ENCODE data around the gene ATXN2.
A peak's percentile ranks its signal among the peaks of the same experiment; 100 is the strongest.
"Not testable (repeated sequence)": the region's sequence is repeated elsewhere in the genome, so short reads cannot be mapped to it uniquely, and the experiment has no call there.

ATXN2 gene

DNA sequence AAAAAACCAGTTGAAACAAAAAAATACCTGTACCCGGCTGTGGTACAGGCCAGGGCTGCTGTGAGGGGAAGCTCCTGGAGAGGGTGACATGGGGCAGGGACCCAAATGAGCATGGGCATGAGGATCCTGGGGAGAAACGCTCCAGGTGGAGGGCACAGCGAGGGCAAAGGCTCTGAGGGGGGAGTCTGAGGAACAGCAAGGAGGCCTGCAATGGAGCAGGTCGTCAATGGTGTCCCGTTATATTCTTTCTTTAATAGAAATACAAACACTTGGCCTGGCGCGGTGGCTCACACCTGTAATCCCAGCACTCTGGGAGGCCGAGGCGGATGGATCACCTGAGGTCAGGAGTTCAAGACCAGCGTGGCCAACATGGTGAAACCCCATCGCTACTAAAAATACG, 1.9 kb upstream of the ATXN2 start:
- DNase-seq (ENCODE audit: low read depth in 2 of 2): not testable (repeated sequence)

- no peak for DNase-seq (ENCODE audit: low read depth in 2 of 2)
Observed at GRCh38 chr12:111600205-111600642, 1.1 kb upstream of the ATXN2 start.

- peak; percentile 75 to 78 for DNase-seq (ENCODE audit: low read depth in 2 of 2)
Observed at GRCh38 chr12:111599453-111600204, 514 bp upstream of the ATXN2 start.

DNA sequence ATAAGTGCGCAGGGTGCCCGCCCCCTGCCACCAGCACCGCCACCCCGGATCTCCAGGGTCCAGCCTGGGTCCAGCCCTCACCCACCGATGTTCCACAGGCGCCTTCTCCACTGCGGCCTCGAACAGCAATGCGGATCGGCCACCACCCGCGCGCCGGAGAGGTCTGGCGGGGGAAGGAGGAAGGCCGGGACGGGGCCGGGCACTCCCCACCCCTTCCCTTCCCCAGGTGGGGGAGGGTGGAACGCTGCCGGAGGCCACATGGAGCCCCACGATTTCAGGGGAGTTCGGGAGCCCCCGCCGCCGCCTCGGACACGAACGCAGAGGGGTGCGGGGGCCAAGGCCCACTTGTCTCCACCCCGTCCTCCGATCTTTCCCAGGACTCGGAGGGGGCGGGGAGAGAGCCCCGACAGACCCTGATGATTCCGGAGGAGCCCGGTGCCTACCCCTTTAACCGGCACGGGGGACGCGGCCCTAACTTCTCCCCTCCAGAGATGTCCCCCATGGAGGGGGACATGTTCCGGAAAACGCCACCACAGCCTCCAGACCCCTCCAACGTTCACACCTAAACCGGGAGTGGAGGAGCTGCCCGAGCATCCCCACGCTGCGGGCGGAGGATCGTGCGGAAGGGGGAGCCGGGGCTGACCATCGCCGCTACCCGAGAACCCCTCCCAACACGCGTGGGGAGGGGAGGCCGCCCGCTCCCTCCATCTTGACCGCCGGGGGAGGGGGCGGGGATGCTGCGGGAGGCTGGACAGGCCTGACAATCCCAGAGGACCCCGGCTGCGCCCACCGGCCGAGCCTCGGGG, 1.1 kb downstream of the ATXN2 start:
- no peak for DNase-seq (ENCODE audit: low read depth in 2 of 2)

DNA sequence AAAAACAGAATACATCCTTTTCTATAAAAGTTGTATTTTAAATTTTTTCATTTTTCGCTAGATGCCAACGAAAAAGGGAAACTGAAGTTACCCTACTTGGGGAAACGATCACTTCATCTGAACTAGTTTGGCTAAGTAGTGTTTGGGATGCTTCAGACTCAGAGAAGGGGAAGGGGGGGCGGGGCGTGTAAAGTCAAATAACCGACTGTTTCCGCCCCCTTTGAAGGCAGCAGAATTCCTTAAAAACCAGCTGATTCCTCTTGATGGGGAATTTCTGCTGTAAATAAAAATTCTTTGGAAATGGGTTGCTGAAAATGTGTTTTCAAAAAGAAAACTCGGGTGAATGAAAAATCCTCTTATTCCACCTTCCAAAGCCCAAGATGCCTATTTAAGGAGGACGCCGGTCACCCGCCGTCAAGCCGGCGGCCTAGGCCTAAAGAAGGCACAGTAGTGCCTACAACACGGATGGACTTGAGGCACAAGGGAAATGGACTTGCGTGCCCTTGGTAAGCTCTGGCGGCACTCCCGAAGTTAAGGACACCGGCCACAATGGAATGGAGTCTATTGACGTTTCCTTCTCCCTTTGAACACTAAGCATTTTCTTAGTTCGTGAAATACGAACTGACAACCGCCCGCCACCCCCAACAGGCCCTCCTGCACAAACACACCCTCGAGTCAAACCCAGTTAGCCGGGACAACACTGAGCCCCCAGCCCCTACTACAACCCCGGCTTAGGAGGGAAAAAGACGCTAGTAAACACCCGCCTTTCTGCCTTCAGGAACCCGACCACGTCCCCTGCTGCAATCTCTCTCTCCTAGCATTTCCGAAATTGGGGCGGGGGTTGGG, 1.9 kb downstream of the ATXN2 start:
- DNase-seq (ENCODE audit: low read depth in 2 of 2): no peak

- DNase-seq (ENCODE audit: low read depth in 2 of 2): not testable (repeated sequence)
Observed at GRCh38 chr12:111595341-111595835, 3.7 kb downstream of the ATXN2 start.

GRCh38 chr12:111591399-111592010, 7.6 kb downstream of the ATXN2 start:
- DNase-seq (ENCODE audit: low read depth in 2 of 2): not testable (repeated sequence)

DNA sequence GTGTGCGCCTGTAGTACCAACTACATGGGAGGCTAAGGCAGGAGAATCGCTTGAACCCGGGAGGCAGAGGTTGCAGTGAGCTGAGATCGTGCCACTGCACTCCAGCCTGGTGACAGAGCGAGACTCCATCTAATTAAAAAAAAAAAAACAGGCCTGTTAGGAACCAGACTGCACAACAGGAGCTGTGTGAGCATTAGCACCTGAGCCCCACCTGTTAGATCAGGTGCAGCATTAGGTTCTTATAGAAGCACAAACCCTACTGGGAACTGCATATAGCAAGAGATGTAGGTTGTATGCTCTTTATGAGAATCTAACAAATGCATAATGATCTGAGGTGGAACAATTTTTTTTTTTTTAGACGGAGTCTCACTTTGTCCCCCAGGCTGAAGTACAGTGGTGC, 8.6 kb downstream of the ATXN2 start:
- DNase-seq (ENCODE audit: low read depth in 2 of 2): no peak

DNA sequence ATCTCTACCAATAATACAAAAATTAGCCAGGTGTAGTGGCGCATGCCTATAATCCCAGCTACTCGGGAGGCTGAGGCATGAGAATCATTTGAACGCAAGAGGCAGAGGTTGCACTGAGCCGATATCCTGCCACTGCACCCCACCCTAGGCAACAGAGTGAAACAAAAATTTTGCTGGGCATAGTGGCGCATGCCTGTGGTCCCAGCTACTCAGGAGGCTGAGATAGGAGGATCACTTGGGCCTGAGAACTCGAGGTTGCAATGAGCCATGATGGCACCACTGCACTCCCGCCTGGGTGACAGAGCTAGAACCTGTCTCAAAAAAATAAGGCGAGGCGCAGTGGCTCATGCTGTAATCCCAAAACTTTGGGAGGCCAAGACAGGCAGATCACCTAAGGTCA, 9.5 kb downstream of the ATXN2 start:
- DNase-seq (ENCODE audit: low read depth in 2 of 2): no peak

DNA sequence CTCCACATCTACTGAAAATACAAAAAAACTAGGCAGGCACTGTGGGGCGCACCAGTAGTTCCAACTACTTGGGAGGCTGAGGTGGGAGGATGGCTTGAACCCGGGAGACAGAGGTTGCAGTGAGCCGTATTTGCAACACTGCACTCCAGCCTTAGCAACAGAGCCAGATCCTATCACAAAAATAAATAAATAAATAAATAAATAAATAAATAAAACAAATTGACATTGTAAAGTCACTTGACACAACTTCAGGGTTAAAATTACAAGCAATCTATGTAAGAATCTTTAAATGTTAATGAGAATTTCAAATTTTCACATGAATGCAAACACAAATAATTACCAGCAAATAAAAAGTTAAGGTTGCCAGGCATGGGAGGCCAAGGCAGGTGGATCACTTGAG, 11.1 kb downstream of the ATXN2 start:
- DNase-seq (ENCODE audit: low read depth in 2 of 2): no peak

- no peak for DNase-seq (ENCODE audit: low read depth in 2 of 2)
Observed at GRCh38 chr12:111586986-111587385, 12.1 kb downstream of the ATXN2 start.

- no peak for DNase-seq (ENCODE audit: low read depth in 2 of 2)
Observed at GRCh38 chr12:111585690-111586089, 13.4 kb downstream of the ATXN2 start.

- no peak for DNase-seq (ENCODE audit: low read depth in 2 of 2)
Observed at GRCh38 chr12:111584959-111585358, 14.2 kb downstream of the ATXN2 start.

DNA sequence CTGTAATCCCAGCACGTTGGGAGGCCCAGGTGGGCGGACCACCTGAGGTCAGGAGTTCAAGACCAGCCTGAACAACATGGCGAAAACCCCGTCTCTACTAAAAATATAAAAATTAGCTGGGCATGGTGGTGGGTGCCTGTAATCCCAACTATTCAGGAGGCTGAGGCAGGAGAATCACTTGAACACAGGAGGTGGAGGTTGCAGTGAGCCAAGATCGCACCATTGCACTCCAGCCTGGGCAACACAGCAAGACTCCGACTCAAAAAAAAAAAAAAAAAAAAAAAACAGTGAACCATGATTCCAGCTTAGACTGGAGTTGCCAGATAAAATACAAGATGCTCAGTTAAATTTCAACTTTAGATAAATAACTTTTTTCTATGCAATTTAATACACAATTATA, 15.6 kb downstream of the ATXN2 start:
- not testable (repeated sequence) for DNase-seq (ENCODE audit: low read depth in 2 of 2)

- DNase-seq (ENCODE audit: low read depth in 2 of 2): no peak
Observed at GRCh38 chr12:111582133-111582747, 16.9 kb downstream of the ATXN2 start.

- no peak for DNase-seq (ENCODE audit: low read depth in 2 of 2)
Observed at GRCh38 chr12:111581434-111582132, 17.5 kb downstream of the ATXN2 start.

DNA sequence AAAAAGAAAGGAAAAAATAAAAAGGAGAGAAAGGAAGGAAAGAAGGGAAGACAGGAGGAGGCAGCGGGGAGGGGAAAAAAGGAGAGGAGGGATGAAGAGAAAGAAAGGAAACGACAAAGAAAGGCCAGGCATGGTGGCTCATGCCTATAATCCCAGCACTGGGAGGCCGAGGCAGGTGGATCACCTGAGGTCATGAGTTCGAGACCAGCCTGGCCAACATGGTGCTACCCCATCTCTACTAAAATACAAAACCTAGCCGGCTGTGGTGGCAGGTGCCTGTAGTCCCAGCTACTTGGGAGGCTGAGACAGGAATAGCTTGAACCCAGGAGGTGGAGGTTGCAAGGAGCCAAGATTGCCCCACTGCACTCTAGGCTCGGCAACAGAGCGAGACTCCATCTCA, 18.4 kb downstream of the ATXN2 start:
- no peak for DNase-seq (ENCODE audit: low read depth in 2 of 2)

GRCh38 chr12:111580119-111580425, 19.0 kb downstream of the ATXN2 start:
- DNase-seq (ENCODE audit: low read depth in 2 of 2): no peak

DNA sequence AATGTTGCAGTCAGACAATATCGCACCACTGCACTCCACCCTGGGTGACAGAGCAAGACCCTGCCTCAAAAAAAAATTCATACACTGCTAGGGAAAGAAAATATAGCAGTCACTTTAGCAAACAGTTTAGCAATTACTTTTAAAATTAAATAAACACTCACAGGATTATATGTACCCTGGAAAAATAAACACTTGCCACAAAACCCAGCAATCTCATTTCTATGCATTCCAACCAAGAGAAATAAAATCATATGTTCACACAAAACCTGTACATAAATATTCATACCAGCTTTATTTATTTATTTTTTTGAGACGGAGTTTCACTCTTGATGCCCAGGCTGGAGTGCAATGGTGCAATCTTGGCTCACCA, 20.2 kb downstream of the ATXN2 start:
- no peak for DNase-seq (ENCODE audit: low read depth in 2 of 2)

GRCh38 chr12:111578276-111578970, 20.7 kb downstream of the ATXN2 start:
- no peak for DNase-seq (ENCODE audit: low read depth in 2 of 2)

Measured in activated CD8-positive, alpha-beta memory T cell treated with anti-CD3 and anti-CD28 coated beads for 4 hours (primary cell).